Mesendoderm (in vitro differentiated cells): ENCODE results near the gene PPM1M.

Source experiments
- DNase-seq: peaks from one replicate; pipeline ENCODE4 v3.0.0; 2013
- H2AK5ac ChIP-seq: 2 replicates; pipeline ENCODE4 v1.6.1; 2013; ENCODE audit warnings: low read length, inconsistent platforms
- H2BK120ac ChIP-seq: 2 replicates; pipeline ENCODE4 v1.6.1; 2013; ENCODE audit warnings: low read depth, mild to moderate bottlenecking, low read length, moderate library complexity, mixed read lengths
- H2BK15ac ChIP-seq: replicated peaks from 2 replicates; pipeline ENCODE4 v1.6.1; 2013; ENCODE audit warnings: low read depth, mild to moderate bottlenecking, moderate library complexity
- H2BK5ac ChIP-seq: 2 replicates; pipeline ENCODE4 v1.6.1; 2013; ENCODE audit warnings: low read length, inconsistent platforms
- H3K18ac ChIP-seq: 2 replicates; pipeline ENCODE4 v1.6.1; 2013; ENCODE audit warnings: mild to moderate bottlenecking, low read length, mixed read lengths
- H3K23ac ChIP-seq: one replicate; pipeline ENCODE4 v1.6.1; 2013; ENCODE audit warnings: low read length
- H3K27ac ChIP-seq: 2 replicates; pipeline ENCODE4 v1.5.1; 2013; ENCODE audit warnings: low read depth, mild to moderate bottlenecking, inconsistent platforms, low read length, moderate library complexity
- H3K27me3 ChIP-seq: 2 replicates; pipeline ENCODE4 v1.6.1; 2013; ENCODE audit warnings: low read length, control low read depth, mild to moderate bottlenecking, inconsistent platforms; ENCODE audit not compliant: insufficient read depth, poor library complexity
- H3K36me3 ChIP-seq: 2 replicates; pipeline ENCODE4 v1.6.1; 2013; ENCODE audit warnings: low read length, inconsistent platforms; ENCODE audit not compliant: control insufficient read depth, insufficient read depth
- H3K4ac ChIP-seq: one replicate; pipeline ENCODE4 v1.6.1; 2013; ENCODE audit warnings: low read depth, mild to moderate bottlenecking, low read length, moderate library complexity
- H3K4me1 ChIP-seq: 2 replicates; pipeline ENCODE4 v1.6.1; 2013; ENCODE audit warnings: low read depth, low read length, inconsistent platforms; ENCODE audit not compliant: control insufficient read depth
- H3K4me2 ChIP-seq: 2 replicates; pipeline ENCODE4 v1.6.1; 2013; ENCODE audit warnings: low read length
- H3K4me3 ChIP-seq: 2 replicates; pipeline ENCODE4 v1.5.1; 2013; ENCODE audit warnings: mild to moderate bottlenecking, low read length
- H3K56ac ChIP-seq: one replicate; pipeline ENCODE4 v1.6.1; 2013; ENCODE audit warnings: low read length
- H3K79me1 ChIP-seq: 2 replicates; pipeline ENCODE4 v1.6.1; 2013; ENCODE audit warnings: low read length, inconsistent platforms
- H3K79me2 ChIP-seq: 2 replicates; pipeline ENCODE4 v1.6.1; 2013; ENCODE audit warnings: mild to moderate bottlenecking, low read length; ENCODE audit not compliant: control insufficient read depth, insufficient read depth
- H3K9ac ChIP-seq: 2 replicates; pipeline ENCODE4 v1.6.1; 2013; ENCODE audit warnings: low read length, inconsistent platforms
- H4K5ac ChIP-seq: one replicate; pipeline ENCODE4 v1.6.1; 2013; ENCODE audit warnings: low read length
- H4K8ac ChIP-seq: one replicate; pipeline ENCODE4 v1.6.1; 2013; ENCODE audit warnings: low read depth, mild to moderate bottlenecking, control low read depth, low read length, moderate library complexity
- WGBS: extraction: QIAGEN DNeasy Blood & Tissue Kit; methylation state at CpG from one replicate; pipeline ENCODE4 v1.1.7; 2013; ENCODE audit warnings: low lambda C conversion rate, missing lambda C conversion rate; ENCODE audit not compliant: insufficient coverage; ENCODE audit errors: extremely low coverage; 5-methylcytosine and 5-hydroxymethylcytosine counted together

PPM1M gene

DNA sequence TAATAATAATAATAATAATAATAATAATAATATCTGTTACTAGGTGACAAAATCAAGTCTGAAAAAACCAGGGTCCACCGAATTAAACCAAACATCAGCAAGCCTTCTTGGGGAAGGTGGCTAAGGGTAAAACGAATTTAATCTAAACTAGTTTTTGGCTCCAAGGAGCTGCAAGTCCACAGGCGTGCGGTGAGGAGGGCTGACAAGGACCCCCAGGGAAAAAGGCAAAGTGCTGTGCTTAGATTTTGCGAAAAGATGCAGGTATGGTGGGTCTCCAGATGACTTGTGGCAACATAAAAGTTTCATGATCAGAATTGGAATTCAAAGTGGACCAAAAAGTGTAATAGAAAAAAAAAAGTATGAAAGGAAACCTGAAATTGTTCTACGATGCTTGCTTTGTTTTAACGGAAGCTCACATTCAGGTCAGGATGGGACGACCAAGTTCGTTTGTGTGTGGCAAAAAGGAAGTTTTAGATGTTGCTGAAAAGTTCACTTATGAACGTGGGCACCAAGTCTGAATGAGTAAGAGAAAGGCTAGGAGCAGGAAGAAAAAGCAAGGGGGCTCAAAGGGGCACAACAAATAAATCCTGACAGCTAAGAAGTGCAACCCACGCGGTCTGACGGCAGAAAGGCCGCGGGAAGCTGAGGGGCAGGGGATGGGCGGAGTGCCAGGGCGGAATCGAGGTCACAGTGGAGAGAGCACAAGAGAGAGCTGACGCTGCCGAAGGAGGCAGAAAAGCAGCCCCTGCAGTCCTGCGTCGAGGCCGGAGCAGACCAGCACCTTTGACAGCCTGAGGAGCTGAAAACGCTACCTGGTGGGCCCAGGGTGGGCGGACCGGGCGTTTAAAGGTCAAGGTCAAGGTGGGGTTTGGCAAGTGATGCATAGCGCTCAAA is 31.8 kb downstream of the PPM1M start:
- Histone ChIP-seq H3K79me2 (peaks cover 55% of the 10 kb centered on the region), H3K4me1 (peaks cover 3% of the 10 kb centered on the region), H3K56ac (peak overlapping the region; percentile 100), H3K4ac (peak overlapping the region; percentile 91), H2BK5ac (no peak overlapping the region), H2BK120ac (no peak overlapping the region), H3K79me1 (peaks cover 4% of the 10 kb centered on the region), H3K36me3 (peaks cover 2% of the 10 kb centered on the region), H3K18ac (peak overlapping the region; percentile 15), H3K27ac (no peak overlapping the region), H2AK5ac (no peak overlapping the region), H4K8ac (no peak overlapping the region), H3K4me2 (peak overlapping the region; percentile 59), H2BK15ac (no peak overlapping the region), H3K4me3 (peak overlapping the region; percentile 94), H3K23ac (no peak overlapping the region), H3K27me3 (no peaks in the 10 kb centered on the region), H3K9ac (peak overlapping the region; percentile 99), H4K5ac (no peak overlapping the region)
- no CpG with 5 or more reads among the region's 28 CpGs for WGBS
- peak; percentile 61 for DNase-seq

DNA sequence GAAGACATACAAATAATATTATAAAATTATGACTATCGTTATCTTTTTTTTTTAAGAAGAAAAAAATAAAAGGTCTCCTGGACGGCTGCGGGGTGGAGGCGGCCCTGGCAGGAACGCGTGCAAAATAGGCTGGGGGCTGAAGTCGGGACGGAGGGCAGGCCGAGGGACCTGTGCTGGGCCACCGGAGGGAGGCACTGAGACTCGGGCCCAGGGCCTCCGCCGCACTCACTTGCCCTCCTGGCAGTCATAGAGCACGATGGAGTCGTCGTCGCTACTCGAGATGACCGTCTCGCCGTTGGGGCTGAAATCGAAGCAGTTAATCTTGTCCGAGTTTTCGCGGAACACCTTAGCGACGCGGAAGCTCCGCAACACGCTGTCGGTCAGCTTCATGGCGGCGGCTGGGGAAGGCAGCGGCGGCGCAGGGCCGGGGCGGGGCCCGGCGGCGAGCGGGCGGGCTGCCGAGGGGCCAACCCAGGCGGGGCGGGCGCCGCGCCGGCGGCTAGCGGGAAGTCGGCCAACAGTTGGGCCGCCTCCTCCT is 32.5 kb downstream of the PPM1M start:
- Histone ChIP-seq H4K5ac (no peak overlapping the region), H4K8ac (no peak overlapping the region), H3K18ac (peak overlapping the region; percentile 89), H2BK15ac (no peak overlapping the region), H3K79me2 (peaks cover 50% of the 10 kb centered on the region), H3K4me1 (peaks cover 3% of the 10 kb centered on the region), H3K4me3 (peak overlapping the region; percentile 94), H2BK5ac (peak overlapping the region; percentile 87), H3K23ac (peak overlapping the region; percentile 97), H3K9ac (peak overlapping the region; percentile 99), H3K27ac (peak overlapping the region; percentile 90), H3K27me3 (no peaks in the 10 kb centered on the region), H3K36me3 (no peaks in the 10 kb centered on the region), H3K4me2 (peak overlapping the region; percentile 38), H3K79me1 (peaks cover 2% of the 10 kb centered on the region), H2BK120ac (peak overlapping the region; percentile 6), H3K56ac (peak overlapping the region; percentile 100), H2AK5ac (peak overlapping the region; percentile 6), H3K4ac (peak overlapping the region; percentile 91)
- peak; percentile 78 for DNase-seq
- no CpG with 5 or more reads among the region's 54 CpGs for WGBS

DNA sequence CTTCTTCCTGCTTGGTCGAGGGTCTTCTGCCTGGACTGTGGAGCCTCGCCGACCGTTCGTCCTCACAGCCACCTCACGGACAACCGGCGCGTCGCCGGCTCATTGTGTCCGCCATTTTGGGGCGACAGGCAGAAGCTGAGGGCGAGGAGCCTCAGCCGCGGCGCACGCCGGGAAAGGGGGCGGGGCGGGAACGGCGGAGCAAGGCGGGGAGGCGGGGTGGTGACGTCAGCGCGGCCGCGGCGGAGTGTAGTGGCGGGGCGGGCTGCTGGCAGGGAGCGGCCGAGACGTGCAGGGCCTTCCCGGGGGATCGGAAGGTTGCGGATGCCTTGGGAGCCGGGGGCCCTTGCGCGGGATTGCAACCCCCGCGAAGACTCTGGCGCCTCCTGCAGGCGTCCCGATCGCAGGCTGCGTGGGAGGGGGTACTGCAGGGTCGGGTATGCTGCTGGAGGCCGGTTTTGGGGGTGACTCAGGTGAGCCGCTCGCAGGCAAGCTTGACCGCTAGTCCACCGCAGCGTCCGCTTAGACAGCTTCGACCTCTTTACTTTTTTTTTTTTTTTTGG is 33.0 kb downstream of the PPM1M start, which contains the start of gene WDR82:
WDR82 (minus strand) TSS at position 140 of the 560 bp plus-strand sequence. CDS start 288 bp downstream, outside the sequence.
- Histone ChIP-seq H3K79me1 (peaks cover 2% of the 10 kb centered on the region), H3K27me3 (no peaks in the 10 kb centered on the region), H3K4me3 (peak within 1 kb of the TSS; percentile 94), H3K56ac (peak within 1 kb of the TSS; percentile 100), H3K4ac (peak within 1 kb of the TSS; percentile 91), H2BK5ac (peak within 1 kb of the TSS; percentile 87), H3K23ac (peak within 1 kb of the TSS; percentile 97), H2BK120ac (peak within 1 kb of the TSS; percentile 6), H3K79me2 (peaks cover 44% of the 10 kb centered on the region), H2AK5ac (peak within 1 kb of the TSS; percentile 6), H3K9ac (peak within 1 kb of the TSS; percentile 99), H4K8ac (no peak within 1 kb of the TSS), H3K18ac (peak within 1 kb of the TSS; percentile 96), H3K27ac (peak within 1 kb of the TSS; percentile 90), H3K36me3 (no peaks in the 10 kb centered on the region), H3K4me1 (peaks cover 3% of the 10 kb centered on the region), H3K4me2 (peak within 1 kb of the TSS; percentile 59), H4K5ac (no peak within 1 kb of the TSS), H2BK15ac (no peak within 1 kb of the TSS)
- DNase-seq: peak; percentile 96
- WGBS: no CpG with 5 or more reads among the region's 58 CpGs

DNA sequence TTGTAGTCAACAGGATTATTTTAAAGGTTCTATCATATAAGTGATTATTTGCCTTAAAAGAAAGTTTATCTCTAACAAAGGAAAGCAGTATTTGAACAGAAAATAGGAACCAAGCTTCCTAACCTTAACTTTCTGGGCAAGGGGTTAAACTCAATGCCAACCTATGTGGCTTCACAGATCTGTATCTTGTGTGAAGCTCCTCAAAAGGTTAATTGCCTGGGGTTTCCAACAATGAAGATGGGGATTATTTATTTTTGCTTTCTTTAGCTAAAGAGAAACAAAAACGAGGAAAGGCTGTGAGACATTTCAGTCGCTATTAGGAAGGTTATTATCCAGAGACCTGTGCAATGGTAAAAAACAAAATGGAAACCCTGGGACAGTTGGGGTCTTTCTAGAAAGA is 34.0 kb downstream of the PPM1M start:
- Histone ChIP-seq H2BK5ac (no peak overlapping the region), H3K4me1 (peaks cover 3% of the 10 kb centered on the region), H3K79me1 (peaks cover 2% of the 10 kb centered on the region), H3K4me3 (no peak overlapping the region), H3K27ac (no peak overlapping the region), H4K8ac (no peak overlapping the region), H3K4me2 (no peak overlapping the region), H2BK120ac (no peak overlapping the region), H3K4ac (no peak overlapping the region), H3K23ac (no peak overlapping the region), H4K5ac (no peak overlapping the region), H3K27me3 (no peaks in the 10 kb centered on the region), H3K56ac (peak overlapping the region; percentile 93), H3K36me3 (no peaks in the 10 kb centered on the region), H3K9ac (peak overlapping the region; percentile 94), H2AK5ac (no peak overlapping the region), H2BK15ac (no peak overlapping the region), H3K18ac (no peak overlapping the region), H3K79me2 (peaks cover 34% of the 10 kb centered on the region)
- WGBS: no CpG with 5 or more reads among the region's 2 CpGs
- no peak for DNase-seq

DNA sequence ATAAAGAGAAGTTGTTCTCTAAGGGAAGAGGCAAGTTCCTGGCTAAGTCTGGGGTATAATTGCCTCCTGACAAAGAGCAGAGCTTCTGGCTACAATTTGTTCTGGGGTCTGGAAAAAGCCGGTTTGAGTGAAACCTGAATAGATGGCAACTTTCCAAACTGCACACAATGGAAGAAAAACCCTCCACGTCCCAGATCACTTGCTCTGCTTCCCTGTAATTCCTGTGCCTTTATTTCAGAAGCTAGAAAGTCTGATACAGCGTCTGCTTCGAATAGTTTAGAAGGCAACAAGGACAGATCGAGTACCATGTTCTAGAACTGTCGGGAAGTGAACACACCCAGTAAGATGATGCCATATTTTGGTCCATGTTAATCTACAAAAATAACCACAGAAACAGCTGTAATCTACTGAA is 34.5 kb downstream of the PPM1M start:
- H3K23ac ChIP-seq: no peak overlapping the region

More for the DNA sequence above, 34.5 kb downstream of the PPM1M start:
- no peak for DNase-seq
- WGBS: no CpG with 5 or more reads among the region's 6 CpGs
- peaks cover 30% of the 10 kb centered on the region for H3K79me2 ChIP-seq
- no peak overlapping the region for H3K4me3 ChIP-seq
- H3K9ac ChIP-seq: no peak overlapping the region
- no peak overlapping the region for H3K27ac ChIP-seq
- H3K36me3 ChIP-seq: no peaks in the 10 kb centered on the region
- no peak overlapping the region for H3K4me2 ChIP-seq
- no peak overlapping the region for H2BK5ac ChIP-seq
- H2AK5ac ChIP-seq: no peak overlapping the region
- H3K79me1 ChIP-seq: peaks cover 2% of the 10 kb centered on the region
- H3K4me1 ChIP-seq: peaks cover 3% of the 10 kb centered on the region
- H4K5ac ChIP-seq: no peak overlapping the region
- no peaks in the 10 kb centered on the region for H3K27me3 ChIP-seq
- H3K18ac ChIP-seq: no peak overlapping the region
- H3K56ac ChIP-seq: no peak overlapping the region
- no peak overlapping the region for H2BK120ac ChIP-seq
- no peak overlapping the region for H2BK15ac ChIP-seq
- H3K4ac ChIP-seq: no peak overlapping the region
- no peak overlapping the region for H4K8ac ChIP-seq
